HEK293 (cell line): ENCODE data around the gene FICD.
A peak's percentile ranks its signal among the peaks of the same experiment; 100 is the strongest.
"Not testable (repeated sequence)": the region's sequence is repeated elsewhere in the genome, so short reads cannot be mapped to it uniquely, and the experiment has no call there.

Experiments used
- CTCF ChIA-PET: fragments of 350-600 bp; formaldehyde crosslinking; extraction: SDS; loops from one replicate; lab custom pipeline; 2021; ENCODE audit warnings: antibody characterized with exemption; lab: Yijun Ruan, JAX
- POLR2A ChIA-PET: fragments of 300-600 bp; formaldehyde crosslinking; extraction: SDS; loops from one replicate; lab custom pipeline; 2020; ENCODE audit warnings: antibody characterized with exemption, inconsistent platforms; lab: Yijun Ruan, JAX
- H3K27ac ChIP-seq: fragments of 200-500 bp; sonication (Bioruptor generic); 2 replicates; pipeline ENCODE4 v1.5.1; 2014; ENCODE audit warnings: low read depth, low read length, control low read depth, inconsistent platforms; ENCODE audit errors: extremely low read depth
- H3K36me3 ChIP-seq, 2 experiments: fragments of 200-500 bp in 1 of 2; sonication (Bioruptor generic) in 1 of 2; 1 replicate in 1 of 2; 2 replicates in 1 of 2; pipeline ENCODE4 v1.5.1; 2014 to 2017; ENCODE audit warnings: inconsistent platforms in 2 of 2, low read length in 2 of 2; ENCODE audit not compliant: control insufficient read depth in 2 of 2, insufficient read depth in 1 of 2
- H3K4me1 ChIP-seq: fragments of 200-500 bp; sonication (Bioruptor generic); 2 replicates; pipeline ENCODE4 v1.5.1; 2014; ENCODE audit warnings: mild to moderate bottlenecking, low read length, inconsistent platforms; ENCODE audit not compliant: control insufficient read depth, insufficient read depth
- H3K4me3 ChIP-seq: 2 replicates; pipeline ENCODE4 v1.5.1; 2011; ENCODE audit warnings: low read depth, mild to moderate bottlenecking, control low read depth, low read length, moderate library complexity
- H3K9me3 ChIP-seq: fragments of 200-500 bp; sonication (Bioruptor generic); 2 replicates; pipeline ENCODE4 v1.5.1; 2014; ENCODE audit warnings: low read depth, low read length, inconsistent platforms; ENCODE audit not compliant: control insufficient read depth, insufficient read depth
- GLIS1 ChIP-seq: fragments of 450-650 bp; formaldehyde crosslinking; IDR thresholded peaks from 2 replicates; pipeline ENCODE4 v1.5.1; 2016; ENCODE audit warnings: missing biosample characterization, missing genetic modification characterization
- SCRT2 ChIP-seq: fragments of 450-650 bp; formaldehyde crosslinking; IDR thresholded peaks from 2 replicates; pipeline ENCODE4 v1.5.1; 2016; ENCODE audit warnings: missing biosample characterization, missing genetic modification characterization
- ZNF239 ChIP-seq: fragments of 450-650 bp; formaldehyde crosslinking; IDR thresholded peaks from 2 replicates; pipeline ENCODE4 v1.5.1; 2016; ENCODE audit warnings: missing biosample characterization, missing genetic modification characterization
- ZNF341 ChIP-seq: fragments of 450-650 bp; formaldehyde crosslinking; IDR thresholded peaks from 2 replicates; pipeline ENCODE4; 2016; ENCODE audit warnings: low read depth, missing biosample characterization, missing genetic modification characterization
- ZNF555 ChIP-seq: fragments of 450-650 bp; formaldehyde crosslinking; conservative IDR thresholded peaks from 2 replicates; pipeline ENCODE4 v1.5.1; 2017; ENCODE audit warnings: missing biosample characterization, mild to moderate bottlenecking, missing genetic modification characterization, inconsistent platforms
- ZNF558 ChIP-seq: fragments of 450-650 bp; formaldehyde crosslinking; IDR thresholded peaks from 2 replicates; pipeline ENCODE4 v1.5.1; 2016; ENCODE audit warnings: missing biosample characterization, missing genetic modification characterization
- ZNF571 ChIP-seq: fragments of 450-650 bp; formaldehyde crosslinking; IDR thresholded peaks from 2 replicates; pipeline ENCODE4 v1.5.0; 2017; ENCODE audit warnings: missing biosample characterization, missing genetic modification characterization
- ZNF76 ChIP-seq: fragments of 450-650 bp; formaldehyde crosslinking; IDR thresholded peaks from 2 replicates; pipeline ENCODE4; 2016; ENCODE audit warnings: low read depth, missing biosample characterization, missing genetic modification characterization, borderline replicate concordance
- ZNF830 ChIP-seq: fragments of 450-650 bp; IDR thresholded peaks from 2 replicates; pipeline ENCODE4 v1.5.0; 2018; ENCODE audit warnings: missing biosample characterization, missing genetic modification characterization, low read depth, mild to moderate bottlenecking, moderate library complexity
- TF ChIP-seq, protein P1 (sequence below): fragments of 450-650 bp; formaldehyde crosslinking; IDR thresholded peaks from 2 replicates; pipeline ENCODE4 v1.5.1; 2016; ENCODE audit warnings: missing biosample characterization, missing genetic modification characterization, low read depth
- TF ChIP-seq, protein P2 (sequence below): fragments of 450-650 bp; formaldehyde crosslinking; IDR thresholded peaks from 2 replicates; pipeline ENCODE4 v1.5.1; 2017; ENCODE audit warnings: missing biosample characterization, missing genetic modification characterization
- TF ChIP-seq, protein P3 (sequence below): fragments of 450-650 bp; formaldehyde crosslinking; IDR thresholded peaks from 2 replicates; pipeline ENCODE4 v1.5.1; 2016; ENCODE audit warnings: missing biosample characterization, missing genetic modification characterization
- TF ChIP-seq, protein P4 (sequence below): fragments of 450-650 bp; formaldehyde crosslinking; IDR thresholded peaks from 2 replicates; pipeline ENCODE4 v1.5.1; 2016; ENCODE audit warnings: missing biosample characterization, missing genetic modification characterization, borderline replicate concordance

FICD gene

DNA sequence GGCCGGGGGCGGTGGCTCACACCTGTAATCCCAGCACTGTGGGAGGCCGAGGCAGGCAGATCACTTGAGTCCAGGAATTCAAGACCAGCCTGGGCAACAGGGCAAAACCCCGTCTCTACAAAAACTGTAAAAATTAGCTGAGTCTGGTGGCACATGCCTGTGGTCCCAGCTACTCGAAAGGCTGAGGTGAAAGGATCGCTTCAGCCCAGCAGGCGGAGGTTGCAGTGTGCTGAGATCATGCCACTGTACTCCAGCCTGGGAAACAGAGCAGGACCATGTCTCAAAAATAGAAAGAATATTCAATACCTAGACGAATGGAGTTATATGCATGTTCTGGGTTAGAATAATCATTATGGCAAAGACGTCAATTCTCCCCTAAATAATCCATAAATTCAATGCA lies 40.3 kb downstream of the FICD start:
- H3K27ac ChIP-seq, H3K4me3 ChIP-seq, POLR2A ChIA-PET, H3K4me1 ChIP-seq, H3K9me3 ChIP-seq: not testable (repeated sequence)
- peaks cover 5 to 21% of the 10 kb centered on the region in 2 experiments; a peak in 2 of 3 replicates for H3K36me3 ChIP-seq
- CTCF ChIA-PET: interaction anchor here (0.6 to 1.7 kb wide), 6 partner anchors 9 to 1722 kb away, joined by 4 to 9 read pairs (median 4); no protein-coding TSS in a partner anchor

DNA sequence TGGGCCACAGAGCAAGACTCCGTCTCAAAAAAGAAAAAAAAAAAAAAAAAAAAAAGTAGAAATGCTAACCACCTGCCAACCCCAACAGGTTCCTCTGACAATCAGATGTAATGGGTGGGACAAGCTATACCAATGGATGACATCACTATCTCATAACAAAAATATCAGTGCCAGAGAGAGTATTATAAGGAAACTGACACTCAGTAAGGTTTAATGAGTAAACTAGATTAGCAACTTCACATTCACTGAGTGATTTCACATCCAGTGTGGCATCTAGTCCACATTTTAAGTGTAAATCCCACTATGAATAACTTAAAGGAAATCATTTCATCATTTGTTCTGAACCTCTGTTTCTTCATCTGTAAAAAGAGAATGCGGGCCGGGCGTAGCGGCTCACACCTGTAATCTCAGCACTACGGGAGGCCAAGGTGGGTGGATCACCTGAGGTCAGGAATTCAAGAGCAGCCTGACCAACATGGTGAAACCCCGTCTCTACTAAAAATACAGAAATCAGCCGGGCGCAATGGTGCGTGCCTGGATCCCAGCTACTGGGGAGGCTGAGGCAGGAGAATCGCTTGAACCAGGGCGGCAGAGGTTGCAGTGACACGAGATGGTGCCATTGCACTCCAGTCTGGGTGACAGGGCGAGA lies 44.1 kb downstream of the FICD start:
- TF ChIP-seq SCRT2 (tag by site-specific recombination) (peak; percentile 65), ZNF830 (tag by site-specific recombination) (no peak), ZNF571 (tag by site-specific recombination) (no peak), ZNF558 (tag by site-specific recombination) (no peak), ZNF341 (tag by site-specific recombination) (no peak)
- TF ChIP-seq, protein P1, sequence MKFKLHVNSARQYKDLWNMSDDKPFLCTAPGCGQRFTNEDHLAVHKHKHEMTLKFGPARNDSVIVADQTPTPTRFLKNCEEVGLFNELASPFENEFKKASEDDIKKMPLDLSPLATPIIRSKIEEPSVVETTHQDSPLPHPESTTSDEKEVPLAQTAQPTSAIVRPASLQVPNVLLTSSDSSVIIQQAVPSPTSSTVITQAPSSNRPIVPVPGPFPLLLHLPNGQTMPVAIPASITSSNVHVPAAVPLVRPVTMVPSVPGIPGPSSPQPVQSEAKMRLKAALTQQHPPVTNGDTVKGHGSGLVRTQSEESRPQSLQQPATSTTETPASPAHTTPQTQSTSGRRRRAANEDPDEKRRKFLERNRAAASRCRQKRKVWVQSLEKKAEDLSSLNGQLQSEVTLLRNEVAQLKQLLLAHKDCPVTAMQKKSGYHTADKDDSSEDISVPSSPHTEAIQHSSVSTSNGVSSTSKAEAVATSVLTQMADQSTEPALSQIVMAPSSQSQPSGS: peak; percentile 79
- TF ChIP-seq, protein P2, sequence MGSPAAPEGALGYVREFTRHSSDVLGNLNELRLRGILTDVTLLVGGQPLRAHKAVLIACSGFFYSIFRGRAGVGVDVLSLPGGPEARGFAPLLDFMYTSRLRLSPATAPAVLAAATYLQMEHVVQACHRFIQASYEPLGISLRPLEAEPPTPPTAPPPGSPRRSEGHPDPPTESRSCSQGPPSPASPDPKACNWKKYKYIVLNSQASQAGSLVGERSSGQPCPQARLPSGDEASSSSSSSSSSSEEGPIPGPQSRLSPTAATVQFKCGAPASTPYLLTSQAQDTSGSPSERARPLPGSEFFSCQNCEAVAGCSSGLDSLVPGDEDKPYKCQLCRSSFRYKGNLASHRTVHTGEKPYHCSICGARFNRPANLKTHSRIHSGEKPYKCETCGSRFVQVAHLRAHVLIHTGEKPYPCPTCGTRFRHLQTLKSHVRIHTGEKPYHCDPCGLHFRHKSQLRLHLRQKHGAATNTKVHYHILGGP: no peak
- TF ChIP-seq, protein P3, sequence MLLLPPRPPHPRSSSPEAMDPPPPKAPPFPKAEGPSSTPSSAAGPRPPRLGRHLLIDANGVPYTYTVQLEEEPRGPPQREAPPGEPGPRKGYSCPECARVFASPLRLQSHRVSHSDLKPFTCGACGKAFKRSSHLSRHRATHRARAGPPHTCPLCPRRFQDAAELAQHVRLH: no peak
- TF ChIP-seq, protein P4, sequence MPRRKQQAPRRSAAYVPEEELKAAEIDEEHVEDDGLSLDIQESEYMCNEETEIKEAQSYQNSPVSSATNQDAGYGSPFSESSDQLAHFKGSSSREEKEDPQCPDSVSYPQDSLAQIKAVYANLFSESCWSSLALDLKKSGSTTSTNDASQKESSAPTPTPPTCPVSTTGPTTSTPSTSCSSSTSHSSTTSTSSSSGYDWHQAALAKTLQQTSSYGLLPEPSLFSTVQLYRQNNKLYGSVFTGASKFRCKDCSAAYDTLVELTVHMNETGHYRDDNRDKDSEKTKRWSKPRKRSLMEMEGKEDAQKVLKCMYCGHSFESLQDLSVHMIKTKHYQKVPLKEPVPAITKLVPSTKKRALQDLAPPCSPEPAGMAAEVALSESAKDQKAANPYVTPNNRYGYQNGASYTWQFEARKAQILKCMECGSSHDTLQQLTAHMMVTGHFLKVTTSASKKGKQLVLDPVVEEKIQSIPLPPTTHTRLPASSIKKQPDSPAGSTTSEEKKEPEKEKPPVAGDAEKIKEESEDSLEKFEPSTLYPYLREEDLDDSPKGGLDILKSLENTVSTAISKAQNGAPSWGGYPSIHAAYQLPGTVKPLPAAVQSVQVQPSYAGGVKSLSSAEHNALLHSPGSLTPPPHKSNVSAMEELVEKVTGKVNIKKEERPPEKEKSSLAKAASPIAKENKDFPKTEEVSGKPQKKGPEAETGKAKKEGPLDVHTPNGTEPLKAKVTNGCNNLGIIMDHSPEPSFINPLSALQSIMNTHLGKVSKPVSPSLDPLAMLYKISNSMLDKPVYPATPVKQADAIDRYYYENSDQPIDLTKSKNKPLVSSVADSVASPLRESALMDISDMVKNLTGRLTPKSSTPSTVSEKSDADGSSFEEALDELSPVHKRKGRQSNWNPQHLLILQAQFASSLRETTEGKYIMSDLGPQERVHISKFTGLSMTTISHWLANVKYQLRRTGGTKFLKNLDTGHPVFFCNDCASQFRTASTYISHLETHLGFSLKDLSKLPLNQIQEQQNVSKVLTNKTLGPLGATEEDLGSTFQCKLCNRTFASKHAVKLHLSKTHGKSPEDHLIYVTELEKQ (tag by site-specific recombination): no peak
- Histone ChIP-seq H3K9me3 (no peaks in the 10 kb centered on the region), H3K4me1 (0 out of 2 replicates have a peak, but pooled peaks cover 2% of the 10 kb centered on the region), H3K4me3 (no peak overlapping the region; the same call in 1 of the 2 replicates), H3K27ac (no peak overlapping the region), H3K36me3 (peaks cover 5 to 23% of the 10 kb centered on the region in 2 experiments; a peak in 2 of 3 replicates)
- CTCF ChIA-PET: interaction anchor here (0.7 kb wide), 1 partner anchor 1320 kb away, joined by 6 read pairs; no protein-coding TSS in a partner anchor
- POLR2A ChIA-PET: interaction anchor here (0.7 kb wide), 1 partner anchor 10 kb away, joined by 5 read pairs; no protein-coding TSS in a partner anchor

DNA sequence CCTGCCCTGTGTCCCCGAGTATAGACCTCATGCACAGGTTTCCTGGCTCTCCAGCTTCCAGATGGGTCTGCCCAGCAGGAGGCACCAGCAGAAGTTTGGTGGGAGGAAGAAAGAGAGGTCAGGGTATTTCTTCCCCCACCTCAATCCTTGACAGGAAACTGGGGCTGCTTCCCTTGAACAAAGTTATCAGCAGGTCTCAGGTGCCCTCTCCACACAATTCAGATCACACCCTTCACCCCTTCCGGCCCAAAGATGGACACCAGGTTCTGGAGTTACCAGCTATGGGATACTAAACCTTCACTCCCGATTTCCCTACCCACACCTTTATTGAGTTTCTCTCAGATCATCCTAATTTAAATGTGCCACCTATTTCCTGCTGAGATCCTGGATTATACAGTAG lies 44.7 kb downstream of the FICD start:
- Histone ChIP-seq H3K36me3 (peaks cover 5 to 30% of the 10 kb centered on the region in 2 experiments; a peak in 2 of 3 replicates), H3K27ac (no peak overlapping the region), H3K4me3 (peak overlapping the region; percentile 97), H3K4me1 (0 out of 2 replicates have a peak, but pooled peaks cover 2% of the 10 kb centered on the region), H3K9me3 (no peaks in the 10 kb centered on the region)
- ChIA-PET CTCF (interaction anchor here (0.7 to 1.1 kb wide), 3 partner anchors 56 to 1319 kb away, joined by 3 to 8 read pairs (median 6); no protein-coding TSS in a partner anchor), POLR2A (interaction anchor here (0.7 to 1.3 kb wide), 3 partner anchors 11 to 27 kb away, joined by 3 to 5 read pairs (median 3); no protein-coding TSS in a partner anchor)
- TF ChIP-seq ZNF76 (tag by site-specific recombination): no peak
- no peak for TF ChIP-seq ZNF239 (tag by site-specific recombination)
- no peak for TF ChIP-seq ZNF555 (tag by site-specific recombination)
- 0 out of 2 replicates have a peak, but pooled peaks have one; percentile 14 for TF ChIP-seq GLIS1 (tag by site-specific recombination)
